ENCODE measurements around the gene MELTF.

GRCh38 chr3:196965112-196965803, 64.4 kb downstream of the MELTF start:
- TF ChIP-seq POLR2AphosphoS5 (IDR thresholded peaks at IDR 0.05; ENCODE audit: low read depth, low read length) (no peak), CTCF (IDR thresholded peaks at IDR 0.05) (no peak)

Data from Panc1 (cell line).